Measurements from ENCODE around the gene THRA. TPM values are rescaled to one million over a fixed set of nuclear protein-coding genes. Genes with fewer than 3 reads are reported as not detected.

Gene THRA
- polyA plus RNA-seq: 3.3 to 5.9 TPM (median 4.5 TPM) in 3 replicates
- polyA plus RNA-seq (2011; ENCODE audit: low read depth): 2.3 TPM
- polyA plus RNA-seq (2011; cell fraction: cytosol; rRNA removed): 2.5 and 4.4 TPM in 2 replicates
- polyA plus RNA-seq (2011; cell fraction: nucleus; rRNA removed): 5.2 and 5.8 TPM in 2 replicates
- polyA plus RNA-seq (2012; ENCODE audit: low replicate concordance): 4.9 and 8.4 TPM in 2 replicates
- polyA minus RNA-seq: 4.8 to 14.7 TPM (median 4.9 TPM) in 3 replicates
- polyA minus RNA-seq (2011; cell fraction: cytosol; rRNA and poly(A)+ RNA removed): 5.6 TPM
- polyA minus RNA-seq (2011; cell fraction: nucleus; rRNA and poly(A)+ RNA removed): 2.4 and 3.2 TPM in 2 replicates

GRCh38 chr17:40062329-40063186 is at the start of gene THRA:
Gene THRA (plus strand): TSS chr17:40062965. CDS start chr17:40074489, 11,524 bp downstream.
- Histone ChIP-seq H2AFZ (ENCODE audit: control insufficient read depth, low read length) (peak within 1 kb of the TSS; percentile 79), H3K4me1 (ENCODE audit: control insufficient read depth, extremely low read depth, insufficient read depth, low read length) (peaks cover 28% of the 10 kb centered on the region), H3K4me3 (ENCODE audit: control insufficient read depth in 2 of 3, extremely low read depth in 1 of 3, insufficient read depth in 2 of 3, low read depth in 1 of 3, low read length in 3 of 3) (peak within 1 kb of the TSS; percentile 81 to 89 (median 84)), H3K79me2 (ENCODE audit: control insufficient read depth, insufficient read depth, low read length) (no peaks in the 10 kb centered on the region), H3K9ac (ENCODE audit: control insufficient read depth, extremely low read depth, insufficient read depth, low read length) (peak within 1 kb of the TSS; percentile 81), H3K4me2 (ENCODE audit: control insufficient read depth, extremely low read depth, insufficient read depth, low read depth, low read length) (peak within 1 kb of the TSS; percentile 89), H3K9me3 (ENCODE audit: control insufficient read depth, low read depth, low read length) (no peaks in the 10 kb centered on the region), H3K27me3 (ENCODE audit: control insufficient read depth, extremely low read depth, insufficient read depth, low read length) (peaks cover 12% of the 10 kb centered on the region), H3K36me3 (ENCODE audit: control insufficient read depth in 2 of 2, extremely low read depth in 1 of 2, insufficient read depth in 2 of 2, low read length in 2 of 2) (no peaks in the 10 kb centered on the region), H3K9me1 (ENCODE audit: control insufficient read depth, extremely low read depth, insufficient read depth, low read length) (no peaks in the 10 kb centered on the region), H4K20me1 (ENCODE audit: control insufficient read depth, extremely low read depth, insufficient read depth, low read length) (no peaks in the 10 kb centered on the region), H3K27ac (ENCODE audit: control insufficient read depth, insufficient read depth, low read length) (no peak within 1 kb of the TSS)
- dilution Hi-C loops (cut with MboI; ENCODE audit: extremely low pct_ligation_motif_present, low sequenced_read_pairs): no loop called here
- DNase-seq (ENCODE audit: low read depth, low spot score) (no peak), FAIRE-seq (no peak)
- TF ChIP-seq EZH2 (IDR thresholded peaks at IDR 0.05; ENCODE audit: low read length): no peak
- TF ChIP-seq, protein P1, sequence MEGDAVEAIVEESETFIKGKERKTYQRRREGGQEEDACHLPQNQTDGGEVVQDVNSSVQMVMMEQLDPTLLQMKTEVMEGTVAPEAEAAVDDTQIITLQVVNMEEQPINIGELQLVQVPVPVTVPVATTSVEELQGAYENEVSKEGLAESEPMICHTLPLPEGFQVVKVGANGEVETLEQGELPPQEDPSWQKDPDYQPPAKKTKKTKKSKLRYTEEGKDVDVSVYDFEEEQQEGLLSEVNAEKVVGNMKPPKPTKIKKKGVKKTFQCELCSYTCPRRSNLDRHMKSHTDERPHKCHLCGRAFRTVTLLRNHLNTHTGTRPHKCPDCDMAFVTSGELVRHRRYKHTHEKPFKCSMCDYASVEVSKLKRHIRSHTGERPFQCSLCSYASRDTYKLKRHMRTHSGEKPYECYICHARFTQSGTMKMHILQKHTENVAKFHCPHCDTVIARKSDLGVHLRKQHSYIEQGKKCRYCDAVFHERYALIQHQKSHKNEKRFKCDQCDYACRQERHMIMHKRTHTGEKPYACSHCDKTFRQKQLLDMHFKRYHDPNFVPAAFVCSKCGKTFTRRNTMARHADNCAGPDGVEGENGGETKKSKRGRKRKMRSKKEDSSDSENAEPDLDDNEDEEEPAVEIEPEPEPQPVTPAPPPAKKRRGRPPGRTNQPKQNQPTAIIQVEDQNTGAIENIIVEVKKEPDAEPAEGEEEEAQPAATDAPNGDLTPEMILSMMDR (optimal IDR thresholded peaks at IDR 0.05 in 1 of 3, IDR thresholded peaks at IDR 0.05 in 1 of 3, conservative IDR thresholded peaks at IDR 0.05 in 1 of 3; ENCODE audit: extremely low read depth in 1 of 3, insufficient read depth in 2 of 3, low read length in 3 of 3): peak in 1 of 3 experiments; percentile 36

DNA sequence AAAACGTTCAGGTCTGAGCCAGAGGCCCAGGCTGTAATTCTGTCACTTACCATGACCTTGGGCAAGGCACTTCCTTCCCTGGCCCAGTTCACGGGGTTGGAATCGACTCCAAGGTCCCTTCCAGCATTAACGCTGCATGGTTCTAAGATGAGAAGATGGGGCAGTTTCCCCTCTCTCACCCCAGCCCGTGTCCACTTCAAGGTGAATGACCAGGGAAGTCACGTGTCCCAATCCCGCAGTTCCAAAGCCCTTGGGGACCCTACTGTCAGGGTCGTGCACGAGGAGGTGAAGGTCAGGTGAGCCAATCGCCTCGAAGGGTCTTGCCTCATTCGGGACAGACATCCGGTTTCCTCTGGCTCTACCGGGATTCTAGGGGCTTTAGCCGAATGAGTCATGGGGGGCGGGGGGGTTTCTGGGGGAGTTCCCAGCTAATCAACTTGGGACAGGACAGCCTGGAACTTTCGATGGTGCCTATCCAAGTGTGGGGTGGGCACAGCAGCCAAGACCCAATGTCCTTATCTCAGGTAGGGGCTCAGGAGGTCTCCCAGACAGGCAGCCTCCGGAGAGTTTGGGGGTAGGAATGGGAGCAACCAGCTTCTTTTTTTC is 48.3 kb upstream of the THRA start:
- H3K4me1 ChIP-seq (ENCODE audit: control insufficient read depth, extremely low read depth, insufficient read depth, low read length): peaks cover 35% of the 10 kb centered on the region

More for the DNA sequence above, 48.3 kb upstream of the THRA start:
- dilution Hi-C loops (cut with MboI; ENCODE audit: extremely low pct_ligation_motif_present, low sequenced_read_pairs): no loop called here
- no peak for DNase-seq (ENCODE audit: low read depth, low spot score)
- FAIRE-seq: no peak
- no peaks in the 10 kb centered on the region for H3K27me3 ChIP-seq (ENCODE audit: control insufficient read depth, extremely low read depth, insufficient read depth, low read length)
- no peaks in the 10 kb centered on the region for H3K9me3 ChIP-seq (ENCODE audit: control insufficient read depth, low read depth, low read length)
- no peak overlapping the region for H3K27ac ChIP-seq (ENCODE audit: control insufficient read depth, insufficient read depth, low read length)
- H3K4me3 ChIP-seq (ENCODE audit: control insufficient read depth in 2 of 3, extremely low read depth in 1 of 3, insufficient read depth in 2 of 3, low read depth in 1 of 3, low read length in 3 of 3): no peak overlapping the region
- no peaks in the 10 kb centered on the region for H3K9me1 ChIP-seq (ENCODE audit: control insufficient read depth, extremely low read depth, insufficient read depth, low read length)
- TF ChIP-seq, protein P1 (optimal IDR thresholded peaks at IDR 0.05 in 1 of 3, IDR thresholded peaks at IDR 0.05 in 1 of 3, conservative IDR thresholded peaks at IDR 0.05 in 1 of 3; ENCODE audit: extremely low read depth in 1 of 3, insufficient read depth in 2 of 3, low read length in 3 of 3): no peak
- no peak for TF ChIP-seq EZH2 (IDR thresholded peaks at IDR 0.05; ENCODE audit: low read length)
- no peaks in the 10 kb centered on the region for H4K20me1 ChIP-seq (ENCODE audit: control insufficient read depth, extremely low read depth, insufficient read depth, low read length)
- no peak overlapping the region for H2AFZ ChIP-seq (ENCODE audit: control insufficient read depth, low read length)
- no peak overlapping the region for H3K4me2 ChIP-seq (ENCODE audit: control insufficient read depth, extremely low read depth, insufficient read depth, low read depth, low read length)
- no peaks in the 10 kb centered on the region for H3K79me2 ChIP-seq (ENCODE audit: control insufficient read depth, insufficient read depth, low read length)
- peaks cover 0 to 1% of the 10 kb centered on the region in 2 experiments for H3K36me3 ChIP-seq (ENCODE audit: control insufficient read depth in 2 of 2, extremely low read depth in 1 of 2, insufficient read depth in 2 of 2, low read length in 2 of 2)
- H3K9ac ChIP-seq (ENCODE audit: control insufficient read depth, extremely low read depth, insufficient read depth, low read length): peak overlapping the region; percentile 28
